ENCODE data around the gene MORN4. TPM values are rescaled to one million over a fixed set of nuclear protein-coding genes. Genes with fewer than 3 reads are reported as not detected.

The MORN4 gene
- total and polyA plus RNA-seq, 8 donors = 4.3 to 19.8 (median 6.8) TPM; not detected in 3

- TF ChIP-seq EP300 (IDR thresholded peaks at IDR 0.05) (no peak), CTCF (IDR thresholded peaks at IDR 0.05) (no peak), POLR2AphosphoS5 (IDR thresholded peaks at IDR 0.05) (no peak)
- Histone ChIP-seq H3K4me3 (no peak overlapping the region), H3K27ac (no peak overlapping the region), H3K4me1 (peaks cover 0 to 8% (median 2%) of the 10 kb centered on the region in 4 donors), H3K9me3 (no peaks in the 10 kb centered on the region), H3K27me3 (no peaks in the 10 kb centered on the region), H3K36me3 (no peaks in the 10 kb centered on the region)
- intact Hi-C loops (cut with DNase I; ENCODE audit: low total_unique reads) = no loop called here
- WGBS, 5 donors = 63 to 72% (median 66%) methylated on average over 4 to 5 of the region's 5 CpGs
- no peak for DNase-seq
Observed at GRCh38 chr10:97590748-97591495, 42.4 kb downstream of the MORN4 start.

DNA sequence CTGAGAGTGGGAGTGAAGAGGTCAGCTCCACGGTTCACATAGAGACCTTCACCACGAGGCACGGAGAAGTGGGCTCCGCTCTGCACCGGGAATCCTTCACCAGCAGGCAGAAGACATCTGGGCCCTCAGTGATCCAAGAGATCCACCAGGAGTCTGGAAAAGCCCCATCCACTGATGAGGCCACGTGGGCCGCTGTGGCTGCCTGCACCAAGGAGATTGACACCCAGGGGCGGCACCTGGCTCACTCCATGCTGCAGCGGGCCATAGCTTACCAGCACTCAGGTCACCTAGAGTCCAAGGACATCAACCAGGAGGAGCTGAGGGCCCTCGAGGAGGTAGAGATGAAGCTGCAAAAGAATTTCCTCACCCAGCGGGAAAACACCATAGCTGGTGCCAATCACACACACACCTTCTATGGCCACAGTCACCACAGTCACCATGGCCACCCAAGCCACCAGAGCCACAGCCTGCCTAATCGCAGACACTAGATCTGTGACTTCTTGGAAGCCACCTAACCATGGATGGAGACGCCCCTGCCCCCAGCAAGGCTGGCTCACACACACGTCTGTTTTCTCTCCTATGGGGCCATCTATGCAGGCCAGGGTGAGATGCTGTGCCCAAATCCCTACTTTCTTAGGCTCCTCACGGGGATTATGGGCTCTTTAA is 43.1 kb downstream of the MORN4 start:
- H3K27ac ChIP-seq = no peak overlapping the region
- 85 to 91% (median 89%) methylated on average over 15 of the region's 15 CpGs for WGBS, 5 donors
- no peaks in the 10 kb centered on the region for H3K36me3 ChIP-seq
- no peak for TF ChIP-seq POLR2AphosphoS5 (IDR thresholded peaks at IDR 0.05)
- no peak for TF ChIP-seq CTCF (IDR thresholded peaks at IDR 0.05)
- no peak for TF ChIP-seq POLR2A (IDR thresholded peaks at IDR 0.05)
- TF ChIP-seq EP300 (IDR thresholded peaks at IDR 0.05) = no peak
- H3K9me3 ChIP-seq = no peaks in the 10 kb centered on the region
- no peak for DNase-seq
- no peaks in the 10 kb centered on the region for H3K27me3 ChIP-seq
- H3K4me3 ChIP-seq = no peak overlapping the region
- peaks cover 0 to 4% (median 0%) of the 10 kb centered on the region in 4 donors for H3K4me1 ChIP-seq
- intact Hi-C loops (cut with DNase I; ENCODE audit: low total_unique reads) = no loop called here

GRCh38 chr10:97589479-97589878 is 43.8 kb downstream of the MORN4 start, which contains the start of gene C10orf62:
C10orf62 (plus strand) TSS chr10:97589721; CDS start chr10:97589898, 177 bp downstream.
- intact Hi-C loops (cut with DNase I; ENCODE audit: low total_unique reads) = no loop called here
- DNase-seq = no peak
- Histone ChIP-seq H3K27me3 (no peaks in the 10 kb centered on the region), H3K27ac (no peak within 1 kb of the TSS), H3K4me1 (peaks cover 0 to 4% (median 0%) of the 10 kb centered on the region in 4 donors), H3K36me3 (no peaks in the 10 kb centered on the region), H3K4me3 (no peak within 1 kb of the TSS), H3K9me3 (no peaks in the 10 kb centered on the region)
- WGBS, 5 donors = 53 to 84% (median 80%) methylated on average over 1 to 3 of the region's 3 CpGs
- TF ChIP-seq EP300 (IDR thresholded peaks at IDR 0.05) (no peak), POLR2A (IDR thresholded peaks at IDR 0.05) (no peak), CTCF (IDR thresholded peaks at IDR 0.05) (no peak), POLR2AphosphoS5 (IDR thresholded peaks at IDR 0.05) (no peak)

DNA sequence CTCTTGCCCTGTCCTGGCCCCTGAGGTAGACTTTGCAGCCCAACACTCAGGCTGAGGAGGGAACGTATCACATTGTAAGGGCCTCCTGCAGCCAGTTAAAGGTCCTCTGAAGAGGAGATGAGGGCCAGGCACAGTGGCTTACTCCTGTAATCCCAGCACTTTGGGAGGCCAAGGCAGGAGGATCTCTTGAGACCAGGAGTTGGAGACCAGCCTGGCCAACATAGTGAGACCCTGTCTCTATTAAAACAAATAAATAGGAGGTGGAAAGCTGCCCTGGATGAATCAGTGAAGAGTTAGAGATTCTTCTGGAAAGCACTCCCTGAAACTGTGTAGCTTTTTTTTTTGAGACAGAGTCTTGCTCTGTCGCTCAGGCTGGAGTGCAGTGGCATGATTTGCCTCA is 46.1 kb downstream of the MORN4 start:
- no peaks in the 10 kb centered on the region for H3K9me3 ChIP-seq
- no peak overlapping the region for H3K4me3 ChIP-seq
- no peaks in the 10 kb centered on the region for H3K36me3 ChIP-seq
- no peak for DNase-seq
- no peaks in the 10 kb centered on the region for H3K4me1 ChIP-seq
- intact Hi-C loops (cut with DNase I; ENCODE audit: low total_unique reads) = no loop called here
- H3K27me3 ChIP-seq = no peaks in the 10 kb centered on the region
- 85 to 98% (median 89%) methylated on average over 1 to 2 of the region's 2 CpGs for WGBS, 5 donors
- no peak overlapping the region for H3K27ac ChIP-seq
- no peak for TF ChIP-seq POLR2A (IDR thresholded peaks at IDR 0.05)
- TF ChIP-seq POLR2AphosphoS5 (IDR thresholded peaks at IDR 0.05) = no peak
- TF ChIP-seq EP300 (IDR thresholded peaks at IDR 0.05) = no peak
- no peak for TF ChIP-seq CTCF (IDR thresholded peaks at IDR 0.05)
